Measurements from ENCODE around the gene DLG2.

Gene DLG2

DNA sequence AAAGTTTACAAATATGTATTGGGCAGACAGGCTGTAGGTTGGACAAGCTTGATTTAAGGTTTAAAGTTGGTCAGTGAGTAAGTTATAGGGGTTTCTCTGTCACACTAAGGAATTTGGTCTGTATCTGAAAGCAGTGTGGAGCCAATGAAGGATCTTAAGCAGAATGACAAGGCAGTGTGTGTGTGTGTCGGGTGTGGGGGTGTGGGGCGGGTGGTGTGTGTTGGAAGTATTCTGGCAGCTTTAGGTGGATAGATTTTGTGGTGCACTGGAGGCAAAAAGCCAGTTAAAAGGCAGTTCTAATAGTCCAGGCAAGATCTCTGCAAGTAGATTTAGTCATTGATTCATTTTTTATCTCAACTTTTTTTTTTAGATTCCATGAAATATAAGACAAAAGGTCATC, 1334.2 kb downstream of the DLG2 start:
- WGBS, 2 experiments: 85 to 96% methylated on average over 2 of the region's 2 CpGs
- Histone ChIP-seq H3K9me3 (ENCODE audit: control insufficient read depth, low read length) (no peaks in the 10 kb centered on the region), H3K4me1 (ENCODE audit: control insufficient read depth, insufficient read depth, low read length) (no peaks in the 10 kb centered on the region), H3K4me3 (ENCODE audit: insufficient read depth, low read depth, low read length) (no peak overlapping the region), H3K36me3 (ENCODE audit: control insufficient read depth, insufficient read depth, low read length) (no peaks in the 10 kb centered on the region), H3K27ac (ENCODE audit: insufficient read depth, low read depth, low read length, poor library complexity, severe bottlenecking) (no peak overlapping the region), H3K27me3 (ENCODE audit: control insufficient read depth, insufficient read depth, low read length, poor library complexity, severe bottlenecking) (no peaks in the 10 kb centered on the region)

GRCh38 chr11:84292006-84292405, 1335.1 kb downstream of the DLG2 start:
- Histone ChIP-seq H3K4me3 (ENCODE audit: insufficient read depth, low read depth, low read length) (no peak overlapping the region), H3K9me3 (ENCODE audit: control insufficient read depth, low read length) (no peaks in the 10 kb centered on the region), H3K36me3 (ENCODE audit: control insufficient read depth, insufficient read depth, low read length) (no peaks in the 10 kb centered on the region), H3K4me1 (ENCODE audit: control insufficient read depth, insufficient read depth, low read length) (no peaks in the 10 kb centered on the region), H3K27me3 (ENCODE audit: control insufficient read depth, insufficient read depth, low read length, poor library complexity, severe bottlenecking) (no peaks in the 10 kb centered on the region), H3K27ac (ENCODE audit: insufficient read depth, low read depth, low read length, poor library complexity, severe bottlenecking) (no peak overlapping the region)
- 91 to 92% methylated on average over 4 of the region's 4 CpGs for WGBS, 2 experiments

GRCh38 chr11:84290647-84291046, 1336.5 kb downstream of the DLG2 start:
- Histone ChIP-seq H3K4me3 (ENCODE audit: insufficient read depth, low read depth, low read length) (no peak overlapping the region), H3K4me1 (ENCODE audit: control insufficient read depth, insufficient read depth, low read length) (no peaks in the 10 kb centered on the region), H3K27ac (ENCODE audit: insufficient read depth, low read depth, low read length, poor library complexity, severe bottlenecking) (no peak overlapping the region), H3K36me3 (ENCODE audit: control insufficient read depth, insufficient read depth, low read length) (no peaks in the 10 kb centered on the region), H3K27me3 (ENCODE audit: control insufficient read depth, insufficient read depth, low read length, poor library complexity, severe bottlenecking) (no peaks in the 10 kb centered on the region), H3K9me3 (ENCODE audit: control insufficient read depth, low read length) (no peaks in the 10 kb centered on the region)

GRCh38 chr11:84289381-84289906, 1337.7 kb downstream of the DLG2 start:
- Histone ChIP-seq H3K27me3 (ENCODE audit: control insufficient read depth, insufficient read depth, low read length, poor library complexity, severe bottlenecking) (no peaks in the 10 kb centered on the region), H3K9me3 (ENCODE audit: control insufficient read depth, low read length) (no peaks in the 10 kb centered on the region), H3K36me3 (ENCODE audit: control insufficient read depth, insufficient read depth, low read length) (no peaks in the 10 kb centered on the region), H3K27ac (ENCODE audit: insufficient read depth, low read depth, low read length, poor library complexity, severe bottlenecking) (no peak overlapping the region), H3K4me1 (ENCODE audit: control insufficient read depth, insufficient read depth, low read length) (no peaks in the 10 kb centered on the region), H3K4me3 (ENCODE audit: insufficient read depth, low read depth, low read length) (no peak overlapping the region)
- WGBS, 2 experiments: 87 to 99% methylated on average over 3 of the region's 3 CpGs

- Histone ChIP-seq H3K4me1 (ENCODE audit: control insufficient read depth, insufficient read depth, low read length) (no peaks in the 10 kb centered on the region), H3K36me3 (ENCODE audit: control insufficient read depth, insufficient read depth, low read length) (no peaks in the 10 kb centered on the region), H3K9me3 (ENCODE audit: control insufficient read depth, low read length) (no peaks in the 10 kb centered on the region), H3K4me3 (ENCODE audit: insufficient read depth, low read depth, low read length) (no peak overlapping the region), H3K27me3 (ENCODE audit: control insufficient read depth, insufficient read depth, low read length, poor library complexity, severe bottlenecking) (no peaks in the 10 kb centered on the region), H3K27ac (ENCODE audit: insufficient read depth, low read depth, low read length, poor library complexity, severe bottlenecking) (no peak overlapping the region)
- 89 to 91% methylated on average over 1 of the region's 2 CpGs for WGBS, 2 experiments
Measured at GRCh38 chr11:84273541-84273940, 1353.6 kb downstream of the DLG2 start.

GRCh38 chr11:84270466-84270865, 1356.7 kb downstream of the DLG2 start:
- Histone ChIP-seq H3K9me3 (ENCODE audit: control insufficient read depth, low read length) (no peaks in the 10 kb centered on the region), H3K36me3 (ENCODE audit: control insufficient read depth, insufficient read depth, low read length) (no peaks in the 10 kb centered on the region), H3K27me3 (ENCODE audit: control insufficient read depth, insufficient read depth, low read length, poor library complexity, severe bottlenecking) (no peaks in the 10 kb centered on the region), H3K27ac (ENCODE audit: insufficient read depth, low read depth, low read length, poor library complexity, severe bottlenecking) (no peak overlapping the region), H3K4me3 (ENCODE audit: insufficient read depth, low read depth, low read length) (no peak overlapping the region), H3K4me1 (ENCODE audit: control insufficient read depth, insufficient read depth, low read length) (no peaks in the 10 kb centered on the region)
- WGBS, 2 experiments: 97 to 99% methylated on average over 6 of the region's 6 CpGs

DNA sequence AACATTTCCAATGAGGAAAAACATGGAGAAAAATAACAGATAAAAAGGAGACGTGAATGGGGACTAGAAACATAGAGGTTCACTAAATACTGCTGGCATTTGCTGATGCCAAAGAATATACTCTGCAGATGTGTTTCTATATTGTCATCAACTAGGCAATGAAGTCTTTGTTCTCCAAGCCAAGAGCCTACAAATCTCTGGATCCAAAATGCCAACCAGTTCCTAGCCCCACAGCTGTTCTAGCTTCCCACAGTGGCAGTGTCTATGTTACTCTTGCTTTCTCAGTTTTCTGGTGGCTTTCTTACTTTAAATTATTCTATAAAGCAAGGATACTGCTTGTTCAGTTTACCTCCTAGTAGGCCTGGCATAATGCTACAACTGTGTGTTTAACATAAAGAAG, 1363.1 kb downstream of the DLG2 start:
- 89 to 95% methylated on average over 1 of the region's 1 CpG for WGBS, 2 experiments
- H3K27me3 ChIP-seq (ENCODE audit: control insufficient read depth, insufficient read depth, low read length, poor library complexity, severe bottlenecking): no peaks in the 10 kb centered on the region
- no peaks in the 10 kb centered on the region for H3K36me3 ChIP-seq (ENCODE audit: control insufficient read depth, insufficient read depth, low read length)
- no peak overlapping the region for H3K27ac ChIP-seq (ENCODE audit: insufficient read depth, low read depth, low read length, poor library complexity, severe bottlenecking)
- H3K9me3 ChIP-seq (ENCODE audit: control insufficient read depth, low read length): no peaks in the 10 kb centered on the region
- H3K4me1 ChIP-seq (ENCODE audit: control insufficient read depth, insufficient read depth, low read length): no peaks in the 10 kb centered on the region
- H3K4me3 ChIP-seq (ENCODE audit: insufficient read depth, low read depth, low read length): no peak overlapping the region

DNA sequence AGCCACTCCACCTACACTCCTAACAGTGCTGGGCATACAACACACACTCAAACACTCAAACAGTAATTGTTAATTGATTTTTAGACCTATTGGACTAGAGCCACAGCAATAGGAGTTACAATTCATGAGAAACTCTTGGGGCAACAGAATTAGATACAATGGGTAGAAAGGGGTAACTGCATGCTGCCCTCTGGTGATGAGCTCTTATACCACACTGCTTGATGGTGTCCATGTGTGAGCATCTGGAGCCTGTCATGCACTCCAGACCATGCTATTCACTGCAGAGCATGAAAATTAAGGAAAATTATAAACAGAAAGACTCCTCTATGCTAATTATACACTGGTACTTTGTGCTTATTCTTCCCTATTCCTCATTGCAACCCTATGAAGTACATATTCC, 1365.4 kb downstream of the DLG2 start:
- H3K27me3 ChIP-seq (ENCODE audit: control insufficient read depth, insufficient read depth, low read length, poor library complexity, severe bottlenecking): no peaks in the 10 kb centered on the region
- no peaks in the 10 kb centered on the region for H3K36me3 ChIP-seq (ENCODE audit: control insufficient read depth, insufficient read depth, low read length)
- no peak overlapping the region for H3K4me3 ChIP-seq (ENCODE audit: insufficient read depth, low read depth, low read length)
- no peak overlapping the region for H3K27ac ChIP-seq (ENCODE audit: insufficient read depth, low read depth, low read length, poor library complexity, severe bottlenecking)
- H3K4me1 ChIP-seq (ENCODE audit: control insufficient read depth, insufficient read depth, low read length): no peaks in the 10 kb centered on the region
- H3K9me3 ChIP-seq (ENCODE audit: control insufficient read depth, low read length): no peaks in the 10 kb centered on the region

DNA sequence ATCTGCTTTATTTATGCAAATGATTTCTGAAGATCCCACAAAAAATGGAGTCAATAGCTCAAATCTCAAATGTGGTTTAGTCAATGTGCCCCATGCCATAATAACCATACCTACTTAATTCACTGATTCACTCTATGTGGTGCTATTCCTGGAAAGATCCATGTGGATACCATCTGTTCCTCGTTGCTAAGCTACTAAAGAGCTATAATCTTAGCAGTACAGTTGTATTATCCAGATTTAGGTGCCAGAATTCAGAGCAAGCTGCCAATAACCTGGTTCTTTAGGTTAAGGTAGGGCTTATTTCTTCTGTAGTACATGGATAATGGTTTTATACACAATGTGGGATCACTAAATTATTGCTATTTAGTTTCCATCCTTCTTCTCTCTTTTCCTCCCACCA, 1366.3 kb downstream of the DLG2 start:
- Histone ChIP-seq H3K9me3 (ENCODE audit: control insufficient read depth, low read length) (no peaks in the 10 kb centered on the region), H3K27ac (ENCODE audit: insufficient read depth, low read depth, low read length, poor library complexity, severe bottlenecking) (no peak overlapping the region), H3K4me3 (ENCODE audit: insufficient read depth, low read depth, low read length) (no peak overlapping the region), H3K4me1 (ENCODE audit: control insufficient read depth, insufficient read depth, low read length) (no peaks in the 10 kb centered on the region), H3K27me3 (ENCODE audit: control insufficient read depth, insufficient read depth, low read length, poor library complexity, severe bottlenecking) (no peaks in the 10 kb centered on the region), H3K36me3 (ENCODE audit: control insufficient read depth, insufficient read depth, low read length) (no peaks in the 10 kb centered on the region)
- WGBS, 2 experiments: 91 to 95% methylated on average over 1 of the region's 1 CpG

DNA sequence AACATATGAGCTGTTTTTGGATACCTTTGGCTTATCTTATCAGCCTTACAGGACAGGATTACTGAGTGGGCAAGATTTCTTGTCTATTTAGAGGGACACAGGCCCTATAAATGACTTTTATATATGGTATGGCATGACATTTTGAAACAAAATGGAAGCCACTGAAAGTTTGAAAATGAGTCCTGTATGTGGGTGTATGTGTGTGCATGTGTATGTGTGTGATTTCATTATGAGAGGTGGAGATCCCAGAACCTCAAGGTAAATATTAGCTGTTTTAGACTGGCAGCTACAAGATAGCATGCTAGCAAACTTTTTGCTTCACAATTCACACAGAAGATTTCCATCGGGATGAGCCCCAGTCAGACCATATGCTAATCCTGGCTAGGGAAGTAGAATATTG, 1370.5 kb downstream of the DLG2 start:
- H3K4me3 ChIP-seq (ENCODE audit: insufficient read depth, low read depth, low read length): no peak overlapping the region
- no peaks in the 10 kb centered on the region for H3K36me3 ChIP-seq (ENCODE audit: control insufficient read depth, insufficient read depth, low read length)
- WGBS, 2 experiments: 88 to 100% methylated on average over 1 of the region's 1 CpG

DNA sequence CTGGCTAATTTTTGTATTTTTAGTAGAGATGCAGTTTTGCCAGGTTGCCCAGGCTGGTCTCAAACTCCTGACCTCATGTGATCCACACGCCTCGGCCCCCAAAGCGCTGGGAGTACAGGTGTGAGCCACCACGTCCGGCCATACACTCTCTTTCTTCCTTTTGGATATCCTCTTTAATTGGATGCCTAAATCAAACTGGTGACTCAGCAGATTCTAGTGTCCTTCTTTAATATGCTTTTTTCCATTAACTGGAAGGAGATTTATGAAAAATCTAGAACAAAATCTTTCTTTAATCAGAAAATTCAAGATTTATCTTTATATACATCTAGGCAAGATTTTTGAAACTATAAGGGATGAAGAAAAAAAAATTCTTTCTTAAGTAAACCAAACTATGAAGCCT, 1371.7 kb downstream of the DLG2 start:
- Histone ChIP-seq H3K4me1 (ENCODE audit: control insufficient read depth, insufficient read depth, low read length) (no peaks in the 10 kb centered on the region), H3K9me3 (ENCODE audit: control insufficient read depth, low read length) (no peaks in the 10 kb centered on the region), H3K36me3 (ENCODE audit: control insufficient read depth, insufficient read depth, low read length) (no peaks in the 10 kb centered on the region), H3K27ac (ENCODE audit: insufficient read depth, low read depth, low read length, poor library complexity, severe bottlenecking) (no peak overlapping the region), H3K27me3 (ENCODE audit: control insufficient read depth, insufficient read depth, low read length, poor library complexity, severe bottlenecking) (no peaks in the 10 kb centered on the region), H3K4me3 (ENCODE audit: insufficient read depth, low read depth, low read length) (no peak overlapping the region)
- WGBS, 2 experiments: 95 to 96% methylated on average over 5 of the region's 5 CpGs

More for the DNA sequence above, 1370.5 kb downstream of the DLG2 start:
- H3K27ac ChIP-seq (ENCODE audit: insufficient read depth, low read depth, low read length, poor library complexity, severe bottlenecking): no peak overlapping the region
- no peaks in the 10 kb centered on the region for H3K9me3 ChIP-seq (ENCODE audit: control insufficient read depth, low read length)
- H3K27me3 ChIP-seq (ENCODE audit: control insufficient read depth, insufficient read depth, low read length, poor library complexity, severe bottlenecking): no peaks in the 10 kb centered on the region
- no peaks in the 10 kb centered on the region for H3K4me1 ChIP-seq (ENCODE audit: control insufficient read depth, insufficient read depth, low read length)
